Raji (cell line): ENCODE measurements around the gene SETD5.

Experiments
- POLR2A ChIP-seq: IDR thresholded peaks from 2 replicates; pipeline ENCODE4 v1.6.1; 2011; ENCODE audit warnings: low read depth, low read length, control low read depth; ENCODE audit not compliant: insufficient read depth

SETD5 gene

GRCh38 chr3:9455596-9456131 is 58.2 kb downstream of the SETD5 start:
- no peak for TF ChIP-seq POLR2A

GRCh38 chr3:9467451-9467850 is 70.0 kb downstream of the SETD5 start:
- TF ChIP-seq POLR2A = no peak

GRCh38 chr3:9468460-9468859 is 71.0 kb downstream of the SETD5 start:
- no peak for TF ChIP-seq POLR2A

GRCh38 chr3:9469986-9470385 is 72.6 kb downstream of the SETD5 start:
- no peak for TF ChIP-seq POLR2A

GRCh38 chr3:9473496-9474065 is 76.2 kb downstream of the SETD5 start:
- no peak for TF ChIP-seq POLR2A

- no peak for TF ChIP-seq POLR2A
These were observed 77.1 kb downstream of the SETD5 start for GRCh38 chr3:9474482-9474881.

- TF ChIP-seq POLR2A = no peak
These were observed 79.5 kb downstream of the SETD5 start for GRCh38 chr3:9476935-9477334.

- TF ChIP-seq POLR2A = no peak
These were observed 82.8 kb downstream of the SETD5 start for GRCh38 chr3:9480265-9480664.

- TF ChIP-seq POLR2A = no peak
These were observed 87.8 kb downstream of the SETD5 start for GRCh38 chr3:9485248-9485647.

GRCh38 chr3:9491506-9491905 is 94.1 kb downstream of the SETD5 start:
- no peak for TF ChIP-seq POLR2A

- no peak for TF ChIP-seq POLR2A
These were observed 99.5 kb downstream of the SETD5 start for GRCh38 chr3:9496893-9497292.

- no peak for TF ChIP-seq POLR2A
These were observed 100.6 kb downstream of the SETD5 start for GRCh38 chr3:9497821-9498565.

- no peak for TF ChIP-seq POLR2A
These were observed 101.4 kb downstream of the SETD5 start for GRCh38 chr3:9498781-9499180.

- TF ChIP-seq POLR2A = no peak
These were observed 102.2 kb downstream of the SETD5 start for GRCh38 chr3:9499455-9500107.

GRCh38 chr3:9500108-9501050 is 103.0 kb downstream of the SETD5 start:
- TF ChIP-seq POLR2A = no peak
